HEK293T (cell line): ENCODE measurements around the gene SIM1.

Experiments
- BHLHE40 ChIP-seq: fragments of 450-650 bp; IDR thresholded peaks from 2 replicates; pipeline ENCODE4 v1.6.1; 2016; ENCODE audit warnings: mild to moderate bottlenecking, moderate library complexity, borderline replicate concordance
- ELF4 ChIP-seq: fragments of 450-650 bp; IDR thresholded peaks from 2 replicates; pipeline ENCODE4 v1.6.1; 2017; ENCODE audit warnings: antibody characterized with exemption
- FOXA1 ChIP-seq: fragments of 450-650 bp; IDR thresholded peaks from 2 replicates; pipeline ENCODE4 v1.6.1; 2016; ENCODE audit warnings: mild to moderate bottlenecking
- FOXK2 ChIP-seq: fragments of 450-650 bp; IDR thresholded peaks from 2 replicates; pipeline ENCODE4 v1.6.1; 2016; ENCODE audit warnings: mild to moderate bottlenecking
- FOXM1 ChIP-seq: fragments of 450-650 bp; IDR thresholded peaks from 2 replicates; pipeline ENCODE4 v1.6.1; 2017; ENCODE audit warnings: mild to moderate bottlenecking, borderline replicate concordance
- HDGF ChIP-seq: fragments of 450-650 bp; IDR thresholded peaks from 2 replicates; pipeline ENCODE4 v1.6.1; 2017; ENCODE audit warnings: antibody characterized with exemption, borderline replicate concordance
- L3MBTL2 ChIP-seq: fragments of 450-650 bp; conservative IDR thresholded peaks from 2 replicates; pipeline ENCODE4 v1.6.1; 2016; ENCODE audit warnings: mild to moderate bottlenecking
- NFRKB ChIP-seq: fragments of 450-650 bp; IDR thresholded peaks from 2 replicates; pipeline ENCODE4 v1.6.1; 2016; ENCODE audit warnings: mild to moderate bottlenecking, moderate library complexity
- PKNOX1 ChIP-seq: fragments of 450-650 bp; IDR thresholded peaks from 2 replicates; pipeline ENCODE4 v1.6.1; 2016
- SP1 ChIP-seq: fragments of 450-650 bp; IDR thresholded peaks from 2 replicates; pipeline ENCODE4 v1.6.1; 2017
- TARDBP ChIP-seq: fragments of 450-650 bp; IDR thresholded peaks from 2 replicates; pipeline ENCODE4 v1.6.1; 2016
- ZNF384 ChIP-seq: fragments of 450-650 bp; IDR thresholded peaks from 2 replicates; pipeline ENCODE4 v1.6.1; 2016

- TF ChIP-seq SP1 = no peak
- no peak for TF ChIP-seq FOXM1
- no peak for TF ChIP-seq ELF4
- no peak for TF ChIP-seq BHLHE40
- TF ChIP-seq PKNOX1 = no peak
- no peak for TF ChIP-seq ZNF384
- no peak for TF ChIP-seq L3MBTL2
- no peak for TF ChIP-seq FOXA1
- no peak for TF ChIP-seq HDGF
- no peak for TF ChIP-seq FOXK2
- no peak for TF ChIP-seq NFRKB
- no peak for TF ChIP-seq TARDBP
Observed at GRCh38 chr6:100376103-100376502, 88.6 kb downstream of the SIM1 start.
